ENCODE measurements around the gene PBXIP1.
"Not testable (repeated sequence)": the region's sequence is repeated elsewhere in the genome, so short reads cannot be mapped to it uniquely, and the experiment has no call there.

PBXIP1 gene

GRCh38 chr1:154955718-154956543, at the start of gene PBXIP1:
PBXIP1 (minus strand) TSS chr1:154956099; CDS start chr1:154953721, 2,378 bp downstream.
- DNase-seq (ENCODE audit: low read depth, low spot score), result no peak

GRCh38 chr1:155005076-155006011, 49.4 kb upstream of the PBXIP1 start:
- no peak for DNase-seq (ENCODE audit: low read depth, low spot score)

GRCh38 chr1:155004352-155005075, 48.6 kb upstream of the PBXIP1 start:
- no peak for DNase-seq (ENCODE audit: low read depth, low spot score)

- no peak for DNase-seq (ENCODE audit: low read depth, low spot score)
Observed at GRCh38 chr1:155003766-155004351, 48.0 kb upstream of the PBXIP1 start.

GRCh38 chr1:155003227-155003765, 47.4 kb upstream of the PBXIP1 start:
- DNase-seq (ENCODE audit: low read depth, low spot score), result no peak

- no peak for DNase-seq (ENCODE audit: low read depth, low spot score)
Observed at GRCh38 chr1:155002464-155003226, 46.7 kb upstream of the PBXIP1 start, which contains the start of gene ZBTB7B. ZBTB7B (plus strand) TSS chr1:155002802; CDS start chr1:155014661, 11,859 bp downstream.

- DNase-seq (ENCODE audit: low read depth, low spot score), result peak; percentile 93
Observed at GRCh38 chr1:155001675-155002463, 46.0 kb upstream of the PBXIP1 start.

GRCh38 chr1:155001425-155001674, 45.5 kb upstream of the PBXIP1 start:
- no peak for DNase-seq (ENCODE audit: low read depth, low spot score)

- no peak for DNase-seq (ENCODE audit: low read depth, low spot score)
Observed at GRCh38 chr1:155000726-155001424, 45.0 kb upstream of the PBXIP1 start.

GRCh38 chr1:155000411-155000725, 44.5 kb upstream of the PBXIP1 start:
- DNase-seq (ENCODE audit: low read depth, low spot score), result no peak

GRCh38 chr1:154999571-155000410, 43.9 kb upstream of the PBXIP1 start:
- DNase-seq (ENCODE audit: low read depth, low spot score), result no peak

GRCh38 chr1:154998818-154999570, 43.1 kb upstream of the PBXIP1 start:
- no peak for DNase-seq (ENCODE audit: low read depth, low spot score)

- no peak for DNase-seq (ENCODE audit: low read depth, low spot score)
Observed at GRCh38 chr1:154998201-154998780, 42.4 kb upstream of the PBXIP1 start.

GRCh38 chr1:154996966-154997701, 41.2 kb upstream of the PBXIP1 start:
- no peak for DNase-seq (ENCODE audit: low read depth, low spot score)

GRCh38 chr1:154995301-154995983, 39.5 kb upstream of the PBXIP1 start:
- DNase-seq (ENCODE audit: low read depth, low spot score), result not testable (repeated sequence)

- no peak for DNase-seq (ENCODE audit: low read depth, low spot score)
Observed at GRCh38 chr1:154994591-154994990, 38.7 kb upstream of the PBXIP1 start.
